OCI-M1 (cell line): Measurements from ENCODE around the gene PLXDC2.
"Not testable (repeated sequence)": the region's sequence is repeated elsewhere in the genome, so short reads cannot be mapped to it uniquely, and the experiment has no call there.

Experiments used
- DNase-seq: peaks from one replicate; lab custom pipeline; 2025; lab: John Stamatoyannopoulos, UW

PLXDC2 gene

GRCh38 chr10:20202337-20202736, 386.1 kb downstream of the PLXDC2 start:
- no peak for DNase-seq

GRCh38 chr10:20207653-20208052, 391.4 kb downstream of the PLXDC2 start:
- no peak for DNase-seq

GRCh38 chr10:20209098-20209497, 392.9 kb downstream of the PLXDC2 start:
- not testable (repeated sequence) for DNase-seq

GRCh38 chr10:20215547-20216152, 399.4 kb downstream of the PLXDC2 start:
- DNase-seq, result no peak

- no peak for DNase-seq
Measured at GRCh38 chr10:20221356-20221755, 405.1 kb downstream of the PLXDC2 start.

- DNase-seq, result no peak
Measured at GRCh38 chr10:20228729-20229128, 412.5 kb downstream of the PLXDC2 start.

GRCh38 chr10:20232079-20232705, 416.0 kb downstream of the PLXDC2 start:
- no peak for DNase-seq

- DNase-seq, result no peak
Measured at GRCh38 chr10:20233423-20233822, 417.2 kb downstream of the PLXDC2 start.

- no peak for DNase-seq
Measured at GRCh38 chr10:20234579-20234978, 418.3 kb downstream of the PLXDC2 start.

- DNase-seq, result no peak
Measured at GRCh38 chr10:20237091-20237570, 420.9 kb downstream of the PLXDC2 start.

- no peak for DNase-seq
Measured at GRCh38 chr10:20237586-20237985, 421.4 kb downstream of the PLXDC2 start.

GRCh38 chr10:20240643-20241042, 424.4 kb downstream of the PLXDC2 start:
- DNase-seq, result no peak

GRCh38 chr10:20247454-20247853, 431.2 kb downstream of the PLXDC2 start:
- no peak for DNase-seq

GRCh38 chr10:20247891-20248708, 431.9 kb downstream of the PLXDC2 start:
- no peak for DNase-seq

- DNase-seq, result no peak
Measured at GRCh38 chr10:20254078-20254477, 437.8 kb downstream of the PLXDC2 start.

- DNase-seq, result no peak
Measured at GRCh38 chr10:20254497-20254896, 438.3 kb downstream of the PLXDC2 start.

GRCh38 chr10:20256969-20257368, 440.7 kb downstream of the PLXDC2 start:
- no peak for DNase-seq

- DNase-seq, result no peak
Measured at GRCh38 chr10:20257422-20257821, 441.2 kb downstream of the PLXDC2 start.

GRCh38 chr10:20265146-20265545, 448.9 kb downstream of the PLXDC2 start:
- no peak for DNase-seq

GRCh38 chr10:20267734-20268133, 451.5 kb downstream of the PLXDC2 start:
- DNase-seq, result no peak

- DNase-seq, result no peak
Measured at GRCh38 chr10:20271490-20271889, 455.3 kb downstream of the PLXDC2 start.

- no peak for DNase-seq
Measured at GRCh38 chr10:20272608-20273007, 456.4 kb downstream of the PLXDC2 start.

GRCh38 chr10:20274571-20274970, 458.3 kb downstream of the PLXDC2 start:
- no peak for DNase-seq
